Stimulated activated naive CD8-positive, alpha-beta T cell treated with anti-CD3 and anti-CD28 coated beads, Interleukin-15, amount 100 ng/mL, for 72 hours (primary cell): ENCODE data around the gene NRN1L.

Experiments
- ATAC-seq: fragments of 150-1000 bp; cut with Tn5 transposase; 2 replicates; pipeline ENCODE4 v1.10.0; 2021; ENCODE audit warnings: mild to moderate bottlenecking, moderate library complexity
- DNase-seq, 2 donors: peaks; one replicate each; pipeline ENCODE4 v3.0.0; 2021 to 2022
- H3K27ac Mint-ChIP-seq, 2 donors: one replicate each; pipeline ENCODE4 v1.8.0; 2022; ENCODE audit warnings: mild to moderate bottlenecking in 2 of 2, mixed read lengths in 2 of 2, moderate library complexity in 2 of 2
- H3K27me3 Mint-ChIP-seq: one replicate; pipeline ENCODE4 v1.8.0; 2022; ENCODE audit warnings: mixed read lengths
- H3K4me1 Mint-ChIP-seq: one replicate; pipeline ENCODE4 v1.8.0; 2022; ENCODE audit warnings: mild to moderate bottlenecking, mixed read lengths
- H3K4me3 Mint-ChIP-seq, 2 donors: one replicate each; pipeline ENCODE4 v1.8.0; 2022; ENCODE audit warnings: mild to moderate bottlenecking in 2 of 2, mixed read lengths in 2 of 2, moderate library complexity in 1 of 2
- H3K9me3 Mint-ChIP-seq, 2 donors: one replicate each; pipeline ENCODE4 v1.8.0; 2022; ENCODE audit warnings: mixed read lengths in 2 of 2

The NRN1L gene

GRCh38 chr16:67915831-67916723, 31.4 kb downstream of the NRN1L start:
- Mint-ChIP-seq H3K27me3 (no peaks in the 10 kb centered on the region), H3K27ac (peak overlapping the region; percentile 6 to 22), H3K4me3 (no peak overlapping the region), H3K9me3 (no peaks in the 10 kb centered on the region), H3K4me1 (peaks cover 48% of the 10 kb centered on the region)
- no peak for DNase-seq
- no peak for ATAC-seq

GRCh38 chr16:67917140-67917851, 32.6 kb downstream of the NRN1L start:
- no peaks in the 10 kb centered on the region for H3K27me3 Mint-ChIP-seq
- H3K4me3 Mint-ChIP-seq, result no peak overlapping the region
- peak; percentile 21 for ATAC-seq

GRCh38 chr16:67917852-67918236, 33.2 kb downstream of the NRN1L start:
- no peaks in the 10 kb centered on the region for H3K27me3 Mint-ChIP-seq
- peak; percentile 100 for ATAC-seq
- no peak overlapping the region for H3K4me3 Mint-ChIP-seq
- no peaks in the 10 kb centered on the region for H3K9me3 Mint-ChIP-seq
- peaks cover 62% of the 10 kb centered on the region for H3K4me1 Mint-ChIP-seq
- DNase-seq, result peak in 1 of 2 donors; percentile 55
- peak overlapping the region; percentile 14 to 97 for H3K27ac Mint-ChIP-seq

More at GRCh38 chr16:67917140-67917851, 32.6 kb downstream of the NRN1L start:
- H3K27ac Mint-ChIP-seq, result peak overlapping the region; percentile 14 to 97
- no peak for DNase-seq
- H3K9me3 Mint-ChIP-seq, result no peaks in the 10 kb centered on the region
- peaks cover 57% of the 10 kb centered on the region for H3K4me1 Mint-ChIP-seq

GRCh38 chr16:67919622-67920221, 35.0 kb downstream of the NRN1L start:
- H3K27ac Mint-ChIP-seq, result peak overlapping the region; percentile 22 to 63
- ATAC-seq (no peak), DNase-seq (no peak)
- H3K4me3 Mint-ChIP-seq, result no peak overlapping the region
- H3K4me1 Mint-ChIP-seq, result peaks cover 72% of the 10 kb centered on the region
- no peaks in the 10 kb centered on the region for H3K27me3 Mint-ChIP-seq
- H3K9me3 Mint-ChIP-seq, result no peaks in the 10 kb centered on the region

GRCh38 chr16:67922221-67922620, 37.5 kb downstream of the NRN1L start:
- DNase-seq, result no peak
- Mint-ChIP-seq H3K9me3 (no peaks in the 10 kb centered on the region), H3K4me1 (peaks cover 64% of the 10 kb centered on the region), H3K27me3 (no peaks in the 10 kb centered on the region), H3K4me3 (no peak overlapping the region), H3K27ac (peak overlapping the region; percentile 83 to 92)
- no peak for ATAC-seq

- ATAC-seq (no peak), DNase-seq (no peak)
- Mint-ChIP-seq H3K27me3 (no peaks in the 10 kb centered on the region), H3K4me3 (no peak overlapping the region), H3K27ac (peak overlapping the region in 1 of 2 donors; percentile 87), H3K4me1 (peaks cover 59% of the 10 kb centered on the region), H3K9me3 (no peaks in the 10 kb centered on the region)
Measured at GRCh38 chr16:67922740-67923139, 38.1 kb downstream of the NRN1L start.

GRCh38 chr16:67923414-67924116, 38.9 kb downstream of the NRN1L start:
- no peaks in the 10 kb centered on the region for H3K27me3 Mint-ChIP-seq

GRCh38 chr16:67924140-67924906, 39.6 kb downstream of the NRN1L start:
- Mint-ChIP-seq H3K4me1 (peaks cover 53% of the 10 kb centered on the region), H3K27me3 (no peaks in the 10 kb centered on the region), H3K4me3 (no peak overlapping the region), H3K9me3 (no peaks in the 10 kb centered on the region), H3K27ac (peak overlapping the region in 1 of 2 donors; percentile 25)
- ATAC-seq (no peak), DNase-seq (no peak)

More at GRCh38 chr16:67923414-67924116, 38.9 kb downstream of the NRN1L start:
- Mint-ChIP-seq H3K4me1 (peaks cover 59% of the 10 kb centered on the region), H3K4me3 (no peak overlapping the region), H3K27ac (peak overlapping the region in 1 of 2 donors; percentile 87), H3K9me3 (no peaks in the 10 kb centered on the region)
- no peak for DNase-seq
- ATAC-seq, result no peak

- no peak overlapping the region for H3K4me3 Mint-ChIP-seq
- H3K27me3 Mint-ChIP-seq, result no peaks in the 10 kb centered on the region
- H3K4me1 Mint-ChIP-seq, result peaks cover 43% of the 10 kb centered on the region
- ATAC-seq (no peak), DNase-seq (no peak)
- no peaks in the 10 kb centered on the region for H3K9me3 Mint-ChIP-seq
- H3K27ac Mint-ChIP-seq, result peak overlapping the region in 1 of 2 donors; percentile 76
Measured at GRCh38 chr16:67926181-67926750, 41.6 kb downstream of the NRN1L start.

- Mint-ChIP-seq H3K4me3 (no peak overlapping the region), H3K4me1 (peaks cover 33% of the 10 kb centered on the region), H3K27ac (no peak overlapping the region), H3K27me3 (no peaks in the 10 kb centered on the region), H3K9me3 (no peaks in the 10 kb centered on the region)
- ATAC-seq (no peak), DNase-seq (no peak)
Measured at GRCh38 chr16:67927131-67927941, 42.7 kb downstream of the NRN1L start.

- H3K4me3 Mint-ChIP-seq, result no peak overlapping the region
- H3K27ac Mint-ChIP-seq, result peak overlapping the region in 1 of 2 donors; percentile 93
- no peaks in the 10 kb centered on the region for H3K27me3 Mint-ChIP-seq
- H3K9me3 Mint-ChIP-seq, result no peaks in the 10 kb centered on the region
- peak in 1 of 2 donors; percentile 24 for DNase-seq
- ATAC-seq, result peak; percentile 3
- peaks cover 24% of the 10 kb centered on the region for H3K4me1 Mint-ChIP-seq
Measured at GRCh38 chr16:67928147-67928546, 43.5 kb downstream of the NRN1L start.

- Mint-ChIP-seq H3K4me1 (peaks cover 26% of the 10 kb centered on the region), H3K27ac (peak overlapping the region in 1 of 2 donors; percentile 93), H3K4me3 (no peak overlapping the region), H3K27me3 (no peaks in the 10 kb centered on the region), H3K9me3 (no peaks in the 10 kb centered on the region)
- ATAC-seq (peak; percentile 86), DNase-seq (peak; percentile 77 to 79)
Measured at GRCh38 chr16:67928561-67929364, 44.1 kb downstream of the NRN1L start.

- ATAC-seq (no peak), DNase-seq (no peak)
- H3K4me3 Mint-ChIP-seq, result no peak overlapping the region
- H3K9me3 Mint-ChIP-seq, result no peaks in the 10 kb centered on the region
- no peaks in the 10 kb centered on the region for H3K27me3 Mint-ChIP-seq
- peaks cover 35% of the 10 kb centered on the region for H3K4me1 Mint-ChIP-seq
- H3K27ac Mint-ChIP-seq, result peak overlapping the region in 1 of 2 donors; percentile 76
Measured at GRCh38 chr16:67930191-67930590, 45.5 kb downstream of the NRN1L start.
